CD4-positive, alpha-beta T cell treated with Interleukin-2 at 100 ng/mL for 4 hours (primary cell): ENCODE results near the gene CRTAP.
"Not testable (repeated sequence)": the region's sequence is repeated elsewhere in the genome, so short reads cannot be mapped to it uniquely, and the experiment has no call there.

Source experiments
- DNase-seq: peaks from one replicate; pipeline ENCODE4 v3.0.0-alpha.2; 2020; ENCODE audit warnings: low spot score

Gene CRTAP

DNA sequence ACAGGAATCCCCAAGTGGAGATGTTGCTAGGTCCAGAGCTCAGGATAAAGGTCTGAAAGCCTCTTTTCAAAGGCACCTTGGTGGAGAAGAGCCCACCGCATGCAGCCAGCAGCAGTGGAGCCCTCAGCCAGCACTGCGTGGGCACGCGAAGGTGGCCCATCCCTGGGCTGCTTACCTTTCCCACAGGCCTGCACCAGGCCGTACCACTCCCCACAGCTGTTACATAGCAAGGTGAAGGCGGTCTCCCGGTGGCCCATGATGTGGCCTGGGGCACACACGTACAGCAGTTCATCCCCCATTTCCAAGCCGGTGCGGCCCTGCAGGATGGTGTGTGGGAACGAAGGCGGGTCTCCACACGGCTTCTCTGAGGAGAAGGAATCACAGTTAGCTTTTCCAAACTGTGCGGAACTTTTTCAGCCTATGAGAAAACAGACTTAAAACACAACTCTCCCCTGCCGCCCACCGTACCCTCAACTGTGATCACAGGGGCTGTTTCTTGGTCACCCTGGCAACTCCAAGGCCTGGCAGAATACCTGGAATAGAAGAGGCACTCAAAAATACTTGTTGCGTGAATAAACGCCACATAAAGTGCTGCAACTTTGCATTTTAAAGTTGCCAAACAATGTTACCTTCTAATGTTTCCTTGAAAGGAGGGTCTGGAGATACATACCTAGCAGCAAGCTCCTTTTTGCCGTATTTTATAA is 61.0 kb downstream of the CRTAP start:
- no peak for DNase-seq

DNA sequence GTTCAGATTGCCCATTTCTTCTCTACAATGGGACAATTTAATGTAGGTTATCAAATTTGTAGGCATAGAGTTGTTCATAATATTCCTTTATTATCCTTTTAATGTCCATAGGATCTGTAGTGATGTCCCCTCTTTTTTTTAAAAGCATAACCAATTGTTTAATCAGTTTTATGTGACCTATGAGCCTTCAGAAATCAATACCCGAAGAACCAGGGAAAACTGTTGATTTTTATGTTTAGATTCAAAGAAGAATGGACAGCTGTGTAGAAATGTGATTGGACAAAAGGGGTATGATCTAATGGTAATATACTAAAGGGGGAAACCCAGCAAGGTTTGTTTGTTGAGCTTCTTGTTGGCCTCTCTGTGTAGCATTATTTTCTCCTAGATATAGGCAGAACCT is 65.3 kb downstream of the CRTAP start:
- DNase-seq, result no peak

DNA sequence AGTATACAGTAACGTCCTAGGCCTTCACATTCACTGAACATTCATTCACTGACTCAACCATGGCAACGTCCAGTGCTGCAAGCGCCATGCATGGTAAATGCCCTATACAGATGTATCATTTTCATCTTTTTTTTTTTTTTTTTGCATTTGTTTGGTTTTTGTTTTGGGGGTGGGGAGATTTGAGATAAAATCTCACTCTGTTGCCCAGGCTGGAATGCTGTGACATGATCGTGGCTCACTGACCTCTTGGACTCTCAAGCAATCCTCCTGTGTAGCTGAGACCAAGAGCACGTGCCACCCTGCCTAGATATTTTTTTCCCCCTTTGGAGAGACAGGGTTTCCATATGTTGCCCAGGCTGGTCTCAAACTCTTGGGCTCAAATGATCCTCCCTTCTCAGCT is 67.4 kb downstream of the CRTAP start:
- no peak for DNase-seq

DNA sequence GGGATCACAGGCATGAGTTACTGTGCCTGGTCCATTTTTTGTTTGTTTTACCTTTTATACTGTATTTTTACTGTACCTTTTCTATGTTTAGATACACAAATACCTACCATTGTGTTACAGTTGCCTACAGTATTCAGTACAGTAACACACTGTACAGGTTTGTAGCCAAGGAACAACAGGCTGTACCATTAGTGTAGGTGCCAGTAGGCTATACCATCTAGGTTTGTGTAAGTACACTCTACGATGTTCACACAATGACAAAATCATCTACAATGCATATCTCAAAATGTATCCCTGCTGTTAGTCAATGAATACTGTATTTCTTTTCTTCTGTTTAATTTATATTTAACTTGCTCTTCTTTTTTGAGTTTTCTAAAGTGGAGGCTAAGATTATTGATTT is 67.8 kb downstream of the CRTAP start:
- DNase-seq, result not testable (repeated sequence)

DNA sequence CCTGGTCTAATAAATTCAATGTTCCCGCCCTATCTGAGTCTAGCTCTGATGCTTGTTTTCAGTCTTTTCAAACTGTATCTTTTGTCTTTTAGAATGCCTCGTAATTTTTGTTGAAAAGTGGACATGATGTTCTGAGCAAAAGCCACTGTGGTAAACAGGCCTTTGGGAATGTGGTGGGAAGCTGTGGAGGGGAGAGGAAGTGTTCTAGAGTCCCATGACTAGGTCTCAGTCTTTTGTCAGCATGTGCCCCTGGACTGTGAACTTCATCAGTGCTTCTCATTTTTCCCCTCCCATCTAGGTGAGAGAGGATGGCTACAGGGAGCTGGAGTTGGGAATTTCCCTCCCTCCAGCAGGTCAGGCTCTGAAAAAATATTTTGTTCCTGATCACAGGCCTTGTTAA is 71.0 kb downstream of the CRTAP start:
- no peak for DNase-seq

DNA sequence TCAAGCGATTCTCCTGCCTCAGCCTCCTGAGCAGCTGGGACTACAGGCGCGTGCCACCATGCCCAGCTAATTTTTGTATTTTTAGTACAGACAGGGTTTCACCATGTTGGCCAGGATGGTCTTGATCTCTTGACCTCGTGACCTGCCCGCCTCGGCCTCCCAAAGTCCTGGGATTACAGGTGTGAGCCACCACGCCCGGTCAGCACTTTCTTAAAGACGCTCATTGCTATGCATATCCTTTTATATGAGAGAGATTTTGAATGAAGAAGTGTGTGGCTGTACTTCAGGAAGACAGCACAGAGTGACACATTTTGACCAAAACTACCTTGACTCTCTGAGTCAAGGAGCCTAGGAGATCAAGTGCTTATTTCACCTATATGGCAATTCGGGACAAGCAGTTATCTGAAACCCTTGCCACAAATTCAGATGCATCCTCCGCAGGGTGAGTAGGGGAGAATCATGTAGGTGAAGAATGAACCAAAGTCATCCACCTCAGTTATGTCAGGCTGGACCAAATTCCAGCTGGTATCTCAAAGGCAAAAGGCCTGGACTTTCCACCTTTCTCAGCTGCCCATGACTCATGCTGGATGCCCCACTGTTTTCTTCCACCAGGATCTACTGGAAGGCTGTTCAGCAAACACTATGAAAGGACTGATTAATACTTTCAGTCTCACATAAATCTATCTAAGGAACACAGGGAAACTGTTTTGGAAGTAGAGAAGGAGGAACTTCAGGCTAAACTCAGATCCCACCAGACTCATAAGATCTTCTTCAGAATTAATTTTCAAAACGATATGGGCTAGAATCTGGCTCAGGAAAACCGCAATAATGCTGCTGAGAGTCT is 72.9 kb downstream of the CRTAP start:
- DNase-seq, result no peak

DNA sequence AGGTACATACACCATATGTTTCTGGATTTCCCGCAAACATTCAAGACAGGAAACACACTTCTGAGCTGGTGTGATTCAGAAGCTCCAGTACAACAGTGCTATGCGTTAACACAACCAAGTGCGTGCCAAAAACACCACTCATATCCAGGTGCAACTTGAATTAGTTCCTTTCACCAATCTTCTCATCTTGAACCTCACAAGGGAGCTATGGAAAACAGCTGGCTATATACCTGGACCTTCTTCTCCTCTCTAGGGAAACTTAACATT is 73.5 kb downstream of the CRTAP start:
- no peak for DNase-seq

DNA sequence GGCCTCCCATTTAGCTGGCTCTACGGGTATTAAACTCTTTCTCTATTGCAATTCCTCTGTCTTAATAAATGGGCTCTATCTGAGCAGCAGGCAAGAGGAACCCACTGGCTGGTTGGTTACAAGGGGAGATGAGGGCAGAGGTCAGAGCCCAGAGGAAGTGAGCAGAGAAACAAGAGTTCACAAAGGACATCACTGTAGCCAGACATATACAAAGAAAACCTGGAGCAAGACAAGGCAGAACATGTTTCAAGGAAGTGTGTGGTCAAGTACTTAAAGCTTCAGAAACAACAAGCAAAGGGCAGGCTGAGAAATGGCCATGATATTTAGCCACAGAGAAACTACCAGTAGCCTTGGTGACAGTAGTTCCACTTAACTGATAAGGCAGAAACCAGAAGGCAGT is 80.5 kb downstream of the CRTAP start:
- DNase-seq, result no peak

DNA sequence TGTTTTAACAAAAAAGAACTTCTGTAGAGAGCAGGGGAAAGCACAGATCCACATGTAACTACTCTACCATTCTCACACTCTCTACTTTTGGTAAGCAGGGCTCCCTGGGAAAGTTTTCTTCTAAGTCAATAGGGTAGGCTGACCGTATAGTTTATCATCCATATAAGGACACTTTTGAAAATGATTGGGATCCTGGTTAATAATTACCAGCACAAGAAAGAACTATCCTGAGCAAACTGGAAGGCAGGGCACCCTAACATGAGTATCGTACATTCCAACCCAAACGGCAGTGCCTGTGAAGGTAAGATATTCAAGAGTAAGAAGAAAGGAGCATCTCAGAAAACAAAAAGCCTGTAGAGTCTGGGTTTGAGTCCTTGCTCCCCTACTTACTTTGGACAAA is 82.7 kb downstream of the CRTAP start:
- no peak for DNase-seq
